ENCODE results near the gene SLX4. TPM values are rescaled to one million over a fixed set of nuclear protein-coding genes. Genes with fewer than 3 reads are reported as not detected.

The SLX4 gene
- total and polyA plus RNA-seq, 9 of the 15 experiments (the other 6 are each of a cell fraction or from before 2014, with no cell fraction given), result 0.29 to 7.9 (median 3.8) TPM

DNA sequence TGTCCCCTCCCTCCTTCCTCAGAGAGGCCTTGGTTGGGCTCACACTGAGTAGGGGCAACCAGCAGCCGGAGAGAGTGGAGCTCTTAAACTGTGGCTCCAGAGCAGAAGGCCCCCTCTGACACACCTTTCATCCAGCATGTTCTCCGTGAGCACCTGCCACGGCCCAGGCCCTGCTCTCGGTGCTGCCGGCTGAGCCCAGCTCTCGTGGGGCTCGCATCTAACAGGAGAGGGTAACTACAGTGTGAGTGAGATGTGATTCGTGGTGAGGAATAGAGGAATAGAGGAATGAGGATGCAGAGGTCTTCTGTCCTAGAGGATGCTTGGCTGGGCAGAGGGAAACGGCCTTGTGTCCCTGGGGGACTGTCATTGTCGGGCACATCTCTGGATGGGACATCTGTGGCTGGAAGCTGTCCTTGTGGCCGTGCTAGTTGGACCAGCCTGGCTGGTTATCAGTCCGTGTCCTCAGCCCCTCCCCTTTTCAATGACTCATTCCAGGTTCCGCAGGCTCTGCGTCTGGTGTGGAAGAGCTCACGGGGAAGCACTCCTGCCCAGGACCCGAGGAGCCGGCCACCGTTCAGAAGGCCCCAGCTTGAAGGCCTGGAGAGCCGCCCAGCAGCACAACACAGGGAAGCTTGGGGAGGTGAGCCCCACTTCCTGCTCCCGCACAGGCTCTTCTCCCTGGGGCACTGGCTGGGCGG lies 31.1 kb upstream of the SLX4 start (continued):
- TF ChIP-seq, protein P1, sequence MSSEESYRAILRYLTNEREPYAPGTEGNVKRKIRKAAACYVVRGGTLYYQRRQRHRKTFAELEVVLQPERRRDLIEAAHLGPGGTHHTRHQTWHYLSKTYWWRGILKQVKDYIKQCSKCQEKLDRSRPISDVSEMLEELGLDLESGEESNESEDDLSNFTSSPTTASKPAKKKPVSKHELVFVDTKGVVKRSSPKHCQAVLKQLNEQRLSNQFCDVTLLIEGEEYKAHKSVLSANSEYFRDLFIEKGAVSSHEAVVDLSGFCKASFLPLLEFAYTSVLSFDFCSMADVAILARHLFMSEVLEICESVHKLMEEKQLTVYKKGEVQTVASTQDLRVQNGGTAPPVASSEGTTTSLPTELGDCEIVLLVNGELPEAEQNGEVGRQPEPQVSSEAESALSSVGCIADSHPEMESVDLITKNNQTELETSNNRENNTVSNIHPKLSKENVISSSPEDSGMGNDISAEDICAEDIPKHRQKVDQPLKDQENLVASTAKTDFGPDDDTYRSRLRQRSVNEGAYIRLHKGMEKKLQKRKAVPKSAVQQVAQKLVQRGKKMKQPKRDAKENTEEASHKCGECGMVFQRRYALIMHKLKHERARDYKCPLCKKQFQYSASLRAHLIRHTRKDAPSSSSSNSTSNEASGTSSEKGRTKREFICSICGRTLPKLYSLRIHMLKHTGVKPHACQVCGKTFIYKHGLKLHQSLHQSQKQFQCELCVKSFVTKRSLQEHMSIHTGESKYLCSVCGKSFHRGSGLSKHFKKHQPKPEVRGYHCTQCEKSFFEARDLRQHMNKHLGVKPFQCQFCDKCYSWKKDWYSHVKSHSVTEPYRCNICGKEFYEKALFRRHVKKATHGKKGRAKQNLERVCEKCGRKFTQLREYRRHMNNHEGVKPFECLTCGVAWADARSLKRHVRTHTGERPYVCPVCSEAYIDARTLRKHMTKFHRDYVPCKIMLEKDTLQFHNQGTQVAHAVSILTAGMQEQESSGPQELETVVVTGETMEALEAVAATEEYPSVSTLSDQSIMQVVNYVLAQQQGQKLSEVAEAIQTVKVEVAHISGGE (CRISPR knock-in tag; IDR thresholded peaks at IDR 0.05), result peak in 1 of 3 experiments; percentile 41; a peak in 1 of 6 replicates
- no peak for TF ChIP-seq NCOA1 (IDR thresholded peaks at IDR 0.05; ENCODE audit: low read depth)
- TF ChIP-seq, protein P2, sequence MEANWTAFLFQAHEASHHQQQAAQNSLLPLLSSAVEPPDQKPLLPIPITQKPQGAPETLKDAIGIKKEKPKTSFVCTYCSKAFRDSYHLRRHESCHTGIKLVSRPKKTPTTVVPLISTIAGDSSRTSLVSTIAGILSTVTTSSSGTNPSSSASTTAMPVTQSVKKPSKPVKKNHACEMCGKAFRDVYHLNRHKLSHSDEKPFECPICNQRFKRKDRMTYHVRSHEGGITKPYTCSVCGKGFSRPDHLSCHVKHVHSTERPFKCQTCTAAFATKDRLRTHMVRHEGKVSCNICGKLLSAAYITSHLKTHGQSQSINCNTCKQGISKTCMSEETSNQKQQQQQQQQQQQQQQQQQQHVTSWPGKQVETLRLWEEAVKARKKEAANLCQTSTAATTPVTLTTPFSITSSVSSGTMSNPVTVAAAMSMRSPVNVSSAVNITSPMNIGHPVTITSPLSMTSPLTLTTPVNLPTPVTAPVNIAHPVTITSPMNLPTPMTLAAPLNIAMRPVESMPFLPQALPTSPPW (CRISPR knock-in tag; IDR thresholded peaks at IDR 0.05), result peak; percentile 65
- peak; percentile 93 for TF ChIP-seq FOSL1 (tag; conservative IDR thresholded peaks at IDR 0.05)
- no peak for TF ChIP-seq ESRRA (IDR thresholded peaks at IDR 0.05; ENCODE audit: borderline replicate concordance, low read depth)
- TF ChIP-seq ARID1B (IDR thresholded peaks at IDR 0.05), result peak; percentile 67
- TF ChIP-seq E2F6 (IDR thresholded peaks at IDR 0.05; ENCODE audit: borderline replicate concordance in 1 of 2, extremely low read depth in 1 of 2, insufficient read depth in 1 of 2, insufficient read length in 1 of 2, low read depth in 1 of 2, low read length in 1 of 2, poor library complexity in 1 of 2, severe bottlenecking in 1 of 2), result no peak
- TF ChIP-seq ATF1 (CRISPR knock-in tag; IDR thresholded peaks at IDR 0.05), result no peak
- TF ChIP-seq ATF1 (tag; IDR thresholded peaks at IDR 0.05), result 0 out of 2 replicates have a peak, but pooled peaks have one; percentile 14
- no peak for TF ChIP-seq BCL6 (CRISPR knock-in tag; IDR thresholded peaks at IDR 0.05)
- no peak for TF ChIP-seq CBFB (CRISPR knock-in tag; IDR thresholded peaks at IDR 0.05)
- TF ChIP-seq, protein P3, sequence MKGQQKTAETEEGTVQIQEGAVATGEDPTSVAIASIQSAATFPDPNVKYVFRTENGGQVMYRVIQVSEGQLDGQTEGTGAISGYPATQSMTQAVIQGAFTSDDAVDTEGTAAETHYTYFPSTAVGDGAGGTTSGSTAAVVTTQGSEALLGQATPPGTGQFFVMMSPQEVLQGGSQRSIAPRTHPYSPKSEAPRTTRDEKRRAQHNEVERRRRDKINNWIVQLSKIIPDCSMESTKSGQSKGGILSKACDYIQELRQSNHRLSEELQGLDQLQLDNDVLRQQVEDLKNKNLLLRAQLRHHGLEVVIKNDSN (CRISPR knock-in tag; IDR thresholded peaks at IDR 0.05), result 0 out of 2 replicates have a peak, but pooled peaks have one; percentile 5
- TF ChIP-seq MYC (IDR thresholded peaks at IDR 0.05; ENCODE audit: low read depth, low read length), result no peak
- no peak for TF ChIP-seq MYC (CRISPR knock-in tag; IDR thresholded peaks at IDR 0.05; ENCODE audit: borderline replicate concordance, low read depth)
- no peak for TF ChIP-seq EHMT2 (IDR thresholded peaks at IDR 0.05)
- TF ChIP-seq JUND (IDR thresholded peaks at IDR 0.05; ENCODE audit: borderline replicate concordance, low read depth, low read length), result peak; percentile 98
- TF ChIP-seq JUND (tag; IDR thresholded peaks at IDR 0.05; ENCODE audit: borderline replicate concordance, low read depth, low read length), result peak; percentile 95; the same call in 2 of the 3 replicates
- TF ChIP-seq, protein P4, sequence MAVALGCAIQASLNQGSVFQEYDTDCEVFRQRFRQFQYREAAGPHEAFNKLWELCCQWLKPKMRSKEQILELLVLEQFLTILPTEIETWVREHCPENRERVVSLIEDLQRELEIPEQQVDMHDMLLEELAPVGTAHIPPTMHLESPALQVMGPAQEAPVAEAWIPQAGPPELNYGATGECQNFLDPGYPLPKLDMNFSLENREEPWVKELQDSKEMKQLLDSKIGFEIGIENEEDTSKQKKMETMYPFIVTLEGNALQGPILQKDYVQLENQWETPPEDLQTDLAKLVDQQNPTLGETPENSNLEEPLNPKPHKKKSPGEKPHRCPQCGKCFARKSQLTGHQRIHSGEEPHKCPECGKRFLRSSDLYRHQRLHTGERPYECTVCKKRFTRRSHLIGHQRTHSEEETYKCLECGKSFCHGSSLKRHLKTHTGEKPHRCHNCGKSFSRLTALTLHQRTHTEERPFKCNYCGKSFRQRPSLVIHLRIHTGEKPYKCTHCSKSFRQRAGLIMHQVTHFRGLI (CRISPR knock-in tag; IDR thresholded peaks at IDR 0.05), result no peak
- no peak for TF ChIP-seq EWSR1 (IDR thresholded peaks at IDR 0.05; ENCODE audit: borderline replicate concordance, low read depth, partially characterized antibody)
